ENCODE results near the gene TBC1D22A.

Gene TBC1D22A

DNA sequence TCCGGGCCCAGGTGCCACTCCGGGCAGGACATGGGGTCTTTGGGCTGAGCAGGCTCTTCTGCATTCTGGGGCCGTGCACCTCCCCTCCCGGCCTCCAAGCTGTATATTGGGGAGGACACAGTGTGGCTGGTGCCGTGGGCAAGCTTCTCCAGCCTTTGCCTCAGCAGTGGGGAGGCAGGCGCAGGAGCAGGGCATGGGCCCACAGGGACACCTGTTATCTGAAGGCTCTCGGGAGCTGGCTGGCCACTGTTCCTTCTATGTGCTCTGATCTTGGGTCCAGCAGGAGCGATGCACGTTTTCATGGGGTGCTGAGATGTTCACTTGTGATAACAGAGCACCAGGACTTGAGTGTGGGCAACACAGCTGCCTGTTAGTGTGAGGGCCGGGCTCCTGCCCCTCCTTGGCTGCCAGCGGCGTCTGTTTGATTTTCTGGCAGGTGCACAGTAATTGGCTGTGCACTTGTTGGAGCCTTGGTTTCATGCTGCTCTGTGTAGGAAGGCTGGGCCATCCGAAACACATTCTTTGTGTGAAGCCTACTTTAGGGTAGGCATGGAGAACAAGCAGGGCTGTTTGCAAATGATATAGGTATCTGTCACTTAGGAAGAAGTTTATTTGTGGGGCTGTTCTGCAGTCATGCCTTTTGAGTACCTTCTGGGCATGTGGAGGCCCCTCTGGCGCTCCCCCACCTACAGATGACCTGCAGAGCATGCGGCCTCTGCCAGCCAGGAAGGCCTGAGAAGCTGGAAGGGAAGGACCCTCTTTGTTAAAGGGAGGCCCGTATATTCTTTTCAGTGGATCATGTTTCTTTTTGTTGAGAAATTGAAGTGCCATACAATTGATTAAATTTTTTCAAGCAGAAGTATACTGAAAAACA is 201.5 kb downstream of the TBC1D22A start:
- peak; percentile 51 for DNase-seq

DNA sequence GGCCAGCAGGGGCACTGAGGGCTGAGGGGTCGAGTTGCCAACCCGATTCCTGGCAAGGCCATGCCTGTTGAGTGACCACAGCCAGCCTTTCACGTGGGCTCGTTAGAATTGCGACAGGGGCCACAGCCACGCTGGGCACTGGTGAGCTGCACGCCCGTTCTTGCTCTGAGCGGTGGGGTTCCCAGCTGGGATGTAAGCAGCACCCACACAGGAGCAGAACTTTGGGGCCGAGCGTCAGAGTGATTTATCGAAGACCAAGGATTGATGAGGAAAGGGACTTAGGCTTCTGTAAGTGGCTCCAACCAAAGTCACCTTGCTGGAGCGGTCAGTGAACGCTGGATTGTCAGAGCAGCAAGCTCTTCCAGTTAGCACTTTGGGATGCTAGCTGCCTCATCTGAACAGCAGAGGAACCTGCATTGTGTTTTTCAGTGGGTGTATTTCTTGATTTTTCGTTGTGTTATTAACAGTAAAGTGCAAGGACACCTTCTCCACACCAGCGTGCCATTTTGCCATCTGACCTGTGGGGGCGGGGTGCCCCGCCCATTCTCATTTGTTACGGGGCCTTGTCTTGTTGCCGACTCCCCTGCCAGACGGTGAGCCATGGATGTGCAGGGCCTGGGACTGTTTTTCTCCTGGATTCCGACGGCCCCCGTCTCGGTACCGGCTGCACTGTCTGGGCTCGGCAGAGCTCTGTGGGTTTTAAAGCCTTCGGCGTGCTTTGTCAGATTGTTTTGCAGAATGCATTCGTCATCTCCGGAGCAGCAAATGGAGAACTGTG is 202.5 kb downstream of the TBC1D22A start:
- no peak for DNase-seq

DNA sequence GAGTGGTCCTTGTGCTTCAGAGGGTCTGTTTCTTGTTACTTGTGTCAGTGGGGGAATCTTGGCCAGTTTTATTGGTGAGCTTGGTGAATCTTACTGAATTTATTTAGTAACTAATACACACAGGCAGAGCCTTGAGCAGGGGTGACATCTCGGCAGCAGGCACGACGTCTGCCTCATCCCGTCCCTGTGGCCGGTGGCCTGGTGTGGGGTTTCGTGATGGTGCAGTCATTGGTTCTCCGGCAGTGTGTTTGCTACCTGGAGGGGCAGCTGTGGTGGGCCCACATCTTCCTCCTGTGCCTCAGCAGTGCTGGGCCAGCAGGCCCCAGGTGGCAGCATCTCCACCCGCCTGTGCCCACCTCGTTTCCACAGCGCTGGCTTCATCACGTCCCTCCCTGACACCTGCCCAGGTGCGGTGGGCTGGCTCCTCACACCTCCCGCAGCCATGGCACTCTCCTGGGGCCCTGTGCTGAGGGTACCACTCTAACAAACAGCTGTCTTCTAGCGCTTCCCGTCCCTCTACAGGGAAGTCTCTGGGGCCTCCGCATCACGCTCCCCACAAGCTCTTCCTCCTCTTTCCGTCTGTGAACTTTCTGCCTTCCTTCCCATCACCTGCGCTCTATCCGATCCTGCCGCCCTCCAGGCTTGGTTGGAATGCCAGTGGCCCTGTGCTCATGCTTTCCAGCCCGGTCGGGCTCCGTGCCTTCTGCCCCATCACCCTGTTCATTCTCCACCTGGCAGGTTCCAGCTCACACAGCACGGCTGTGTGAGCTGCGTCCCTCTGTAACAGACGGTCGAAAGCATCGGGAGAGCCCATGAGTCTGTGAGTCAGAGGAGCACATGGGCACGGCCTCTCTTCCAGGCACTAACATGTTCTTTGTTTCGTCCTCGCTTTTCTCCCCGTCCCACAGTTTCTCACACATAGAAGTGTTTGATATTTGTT is 203.4 kb downstream of the TBC1D22A start:
- no peak for DNase-seq

DNA sequence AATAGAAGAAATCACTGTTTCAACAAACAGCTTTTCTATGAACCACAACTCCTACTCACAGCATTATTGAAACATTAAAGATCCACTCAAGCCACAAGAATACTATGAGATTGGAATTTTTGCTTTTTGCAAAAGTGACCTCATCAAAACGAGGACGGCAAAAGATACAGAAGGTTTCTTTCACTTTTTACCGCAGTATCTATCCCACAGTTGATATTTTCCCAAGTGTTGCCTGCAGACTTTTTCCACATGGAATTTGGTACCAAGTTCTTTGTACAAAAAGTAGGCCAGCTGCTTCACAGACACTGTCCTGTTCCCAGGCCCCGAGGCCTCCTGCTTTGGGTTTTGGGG is 204.0 kb downstream of the TBC1D22A start:
- no peak for DNase-seq

DNA sequence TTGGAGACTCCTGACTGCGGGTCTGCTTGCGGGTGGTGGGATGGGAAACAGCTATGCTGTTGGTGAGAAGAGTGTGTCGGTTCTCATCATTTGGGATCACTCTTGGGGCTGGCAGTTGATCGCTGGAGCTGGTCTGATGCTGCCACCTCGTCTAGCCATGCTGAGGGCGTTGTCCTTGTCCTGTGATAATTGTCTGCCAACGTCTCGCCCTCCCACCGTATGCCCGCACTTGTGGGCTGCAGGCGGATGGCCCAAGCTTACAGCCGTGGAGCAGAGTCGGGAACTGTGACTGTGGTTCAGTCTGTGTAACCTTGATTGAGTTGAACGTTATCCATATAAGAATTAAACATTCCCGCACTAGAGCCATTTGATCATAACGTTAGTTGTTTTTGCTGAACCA is 204.4 kb downstream of the TBC1D22A start:
- DNase-seq, result no peak

DNA sequence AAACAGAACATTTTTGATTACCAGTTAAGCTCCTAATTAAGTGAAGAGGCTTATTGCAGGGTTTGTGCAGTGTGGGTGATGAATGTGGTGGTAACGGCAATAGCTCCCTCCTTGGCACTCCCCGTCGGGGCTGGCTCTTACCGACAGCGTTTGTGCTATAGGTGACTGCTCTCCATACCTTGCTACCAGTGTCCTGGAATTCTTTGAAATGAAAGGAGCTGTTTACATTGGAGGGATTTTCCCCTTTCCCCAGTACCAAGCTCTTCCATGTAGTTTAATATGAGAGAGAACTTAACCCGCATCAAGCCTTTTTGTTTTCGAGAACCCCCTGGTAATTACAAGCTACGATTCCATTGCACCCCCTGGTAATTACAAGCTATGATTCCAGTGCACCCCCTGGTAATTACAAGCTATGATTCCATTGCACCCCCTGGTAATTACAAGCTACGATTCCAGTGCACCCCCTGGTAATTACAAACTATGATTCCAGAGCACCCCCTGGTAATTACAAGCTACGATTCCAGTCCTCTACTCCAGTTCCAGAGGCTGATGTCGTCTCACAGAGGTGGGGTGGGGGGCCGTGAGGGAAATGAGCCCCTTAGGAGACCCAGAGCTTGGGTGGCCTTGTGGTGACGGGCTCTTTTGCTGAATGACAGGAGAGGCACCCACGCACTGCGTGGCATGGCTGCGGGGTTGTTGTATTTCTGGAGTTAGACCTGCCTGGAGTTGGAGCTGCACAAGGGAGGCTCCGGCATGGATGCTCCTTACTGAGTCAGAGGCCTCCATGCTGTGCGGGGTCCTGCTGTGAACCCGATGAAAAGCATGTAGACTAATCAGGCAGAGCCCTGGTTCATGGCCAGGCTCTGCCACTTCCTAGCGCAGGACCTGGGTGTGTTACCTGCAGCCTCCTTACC is 205.3 kb downstream of the TBC1D22A start:
- DNase-seq, result no peak

DNA sequence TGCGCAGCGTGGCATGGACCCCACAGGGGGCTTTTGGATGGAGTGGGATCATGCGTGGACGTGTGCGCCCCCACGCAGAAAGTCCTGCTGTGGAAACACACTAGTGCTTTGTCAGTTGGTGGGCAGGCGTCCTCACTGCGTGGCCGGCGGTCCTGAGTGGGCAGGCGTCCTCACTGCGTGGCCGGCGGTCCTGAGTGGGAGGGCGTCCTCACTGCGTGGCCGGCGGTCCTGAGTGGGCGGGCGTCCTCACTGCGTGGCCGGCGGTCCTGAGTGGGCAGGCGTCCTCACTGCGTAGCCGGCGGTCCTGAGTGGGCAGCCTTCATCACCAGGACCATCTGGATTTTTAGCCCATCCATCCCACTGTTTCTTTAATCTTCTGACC is 205.9 kb downstream of the TBC1D22A start:
- DNase-seq, result no peak

DNA sequence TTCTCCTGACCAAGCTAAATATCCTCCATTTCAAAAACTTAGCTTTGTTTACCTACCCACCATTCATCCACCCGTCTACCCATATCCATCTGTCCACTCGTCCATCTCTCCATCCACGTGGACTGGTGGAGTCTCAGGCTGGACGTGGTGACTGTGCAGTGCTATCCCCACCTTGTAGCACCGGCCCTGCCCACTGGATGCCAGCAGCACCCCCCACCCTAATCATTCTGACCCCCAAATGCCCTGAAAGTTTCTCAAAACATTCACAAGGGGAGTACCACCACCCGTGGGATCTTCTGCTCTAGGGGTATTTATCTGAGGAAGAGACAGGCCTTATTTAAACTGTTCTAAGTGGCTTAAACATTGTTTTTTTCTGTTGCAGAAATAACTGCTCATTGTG is 206.4 kb downstream of the TBC1D22A start:
- DNase-seq, result no peak

DNA sequence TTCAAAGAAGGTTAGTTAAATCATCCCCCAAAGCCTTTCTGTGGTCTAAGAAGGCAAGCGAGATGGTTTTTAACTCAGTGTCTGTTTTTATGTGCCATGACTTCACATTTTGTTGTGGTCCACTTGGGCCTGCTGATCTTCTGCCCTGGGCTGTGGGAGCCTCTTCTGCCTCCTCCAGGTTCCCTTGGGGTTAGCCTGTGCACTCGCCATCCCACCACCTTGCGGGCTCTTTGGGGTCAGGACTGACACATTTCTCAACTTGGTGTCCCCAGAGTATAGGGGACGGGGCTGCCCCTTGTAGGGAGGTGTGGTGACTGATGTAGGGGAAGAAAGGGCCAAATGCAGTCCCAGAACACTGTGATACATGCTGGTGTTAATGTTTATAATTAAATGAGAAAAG is 207.0 kb downstream of the TBC1D22A start:
- no peak for DNase-seq

DNA sequence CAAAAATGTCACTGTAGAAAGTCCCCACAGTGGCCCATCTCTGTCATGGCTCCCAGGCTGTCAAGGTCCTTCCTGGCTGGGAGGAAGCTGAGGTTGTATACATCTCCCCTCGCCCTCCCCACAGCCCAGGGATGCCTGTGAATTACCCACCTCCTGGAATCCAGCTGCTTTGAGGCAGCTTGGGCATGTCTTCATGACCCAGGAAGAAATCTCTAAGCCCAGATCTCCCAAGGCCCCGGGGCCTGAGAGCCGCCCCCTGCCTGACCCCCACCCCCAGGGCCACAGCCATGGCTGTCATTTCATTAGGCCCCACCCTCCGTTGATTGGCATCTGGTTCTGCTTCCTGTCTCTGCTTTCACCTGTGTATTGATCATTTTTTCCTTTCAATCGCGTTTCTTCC is 207.5 kb downstream of the TBC1D22A start:
- DNase-seq, result no peak

DNA sequence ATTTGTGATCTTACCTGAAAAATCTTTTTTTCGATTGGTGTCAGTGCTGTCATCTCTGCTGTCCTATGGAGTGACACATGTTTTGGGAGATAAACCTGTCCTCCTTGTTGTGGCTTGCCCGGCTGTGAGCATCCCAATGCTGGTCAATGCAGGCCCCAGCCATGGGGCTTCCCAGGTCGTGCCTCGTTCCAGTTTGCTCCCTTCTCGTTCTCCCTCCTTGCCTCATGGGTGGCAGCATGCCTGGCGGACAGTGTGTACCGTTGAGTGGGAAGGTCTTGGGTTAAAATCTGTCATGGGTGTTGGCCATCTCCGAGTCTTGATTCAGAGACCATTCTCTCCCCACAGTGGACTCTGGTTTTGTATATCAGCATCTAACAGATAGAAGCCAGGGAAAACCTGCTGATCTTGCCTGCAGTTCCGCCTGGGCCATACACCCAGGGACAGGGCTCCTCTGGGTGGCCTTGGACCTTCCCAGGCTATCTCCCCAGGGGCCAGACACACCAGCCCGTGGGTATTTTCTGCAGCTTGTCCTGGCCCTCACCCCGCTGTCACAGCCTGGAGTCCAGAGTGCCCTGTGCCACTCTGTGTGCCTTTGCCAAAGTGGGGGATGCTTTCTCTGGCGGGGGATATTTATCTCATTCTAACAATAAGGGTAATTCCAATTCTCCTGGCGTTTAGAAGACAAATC is 208.1 kb downstream of the TBC1D22A start:
- no peak for DNase-seq

DNA sequence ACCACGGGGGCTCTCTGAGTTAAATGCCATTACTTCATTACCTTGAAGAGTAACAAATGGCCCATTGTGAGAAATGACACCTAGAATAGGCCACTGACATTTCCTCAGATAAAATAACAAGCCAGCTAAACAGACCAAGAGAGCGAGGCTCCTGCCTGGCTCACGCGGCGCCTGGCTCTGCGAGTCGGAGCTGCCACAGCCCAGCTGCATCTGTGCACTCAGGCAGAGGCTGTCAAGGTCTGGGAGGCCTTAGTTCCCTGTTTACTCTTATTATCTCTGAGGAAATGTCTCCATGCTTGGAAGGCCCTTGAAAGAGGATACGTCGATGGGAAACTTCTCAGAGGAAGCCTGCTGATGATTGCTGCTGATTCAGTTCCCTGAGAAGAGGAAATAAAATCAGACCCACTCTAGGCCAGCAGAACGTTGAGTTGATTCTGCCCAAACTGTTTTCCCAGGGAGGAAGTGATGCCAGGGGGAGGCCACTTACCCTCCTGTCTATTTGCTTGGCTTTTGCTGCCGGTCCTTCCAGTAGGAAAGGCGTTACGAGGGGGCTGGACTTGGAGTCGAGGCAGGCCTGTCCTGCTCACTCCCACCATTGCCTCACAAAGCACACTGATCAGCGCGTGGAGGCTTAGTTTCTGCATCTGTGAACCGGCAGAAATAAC is 208.8 kb downstream of the TBC1D22A start:
- no peak for DNase-seq

DNA sequence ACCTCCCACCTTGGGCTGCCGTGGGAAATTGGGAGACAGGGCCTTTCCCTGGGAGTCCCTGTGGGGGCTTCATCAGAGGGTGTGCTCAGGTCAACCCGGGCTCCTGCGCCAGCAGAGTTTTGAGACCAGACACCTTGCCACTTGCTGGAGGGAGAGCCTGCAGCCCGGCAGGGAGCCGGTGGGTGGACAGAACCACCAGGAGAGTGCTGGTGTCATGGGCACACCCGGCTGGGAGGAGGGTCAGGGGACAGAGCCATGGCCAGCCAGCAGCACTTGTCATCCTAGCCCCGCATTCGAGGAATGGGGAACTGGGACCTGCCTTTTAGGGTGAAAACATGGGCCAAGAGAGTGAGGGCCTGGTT is 209.3 kb downstream of the TBC1D22A start:
- DNase-seq, result no peak

DNA sequence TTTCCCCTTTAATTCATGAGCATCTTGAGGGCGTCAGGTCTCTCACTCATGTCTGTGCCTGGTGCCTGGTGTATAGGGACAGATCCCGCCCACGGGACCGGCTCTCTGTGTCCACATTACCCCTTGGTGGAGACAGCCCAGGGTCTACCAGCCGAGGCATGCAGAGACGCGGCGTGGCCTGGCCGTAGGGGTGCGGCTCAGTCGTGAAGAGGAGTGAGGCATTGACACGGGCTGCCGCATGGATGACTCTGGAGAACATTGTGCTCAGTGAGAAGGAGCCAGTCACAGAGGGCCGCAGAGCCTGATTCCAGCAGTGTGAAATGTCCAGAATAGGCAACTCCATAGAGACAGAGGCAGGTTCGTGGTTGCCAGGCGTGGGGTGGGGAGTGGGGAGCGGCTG is 209.8 kb downstream of the TBC1D22A start:
- no peak for DNase-seq

DNA sequence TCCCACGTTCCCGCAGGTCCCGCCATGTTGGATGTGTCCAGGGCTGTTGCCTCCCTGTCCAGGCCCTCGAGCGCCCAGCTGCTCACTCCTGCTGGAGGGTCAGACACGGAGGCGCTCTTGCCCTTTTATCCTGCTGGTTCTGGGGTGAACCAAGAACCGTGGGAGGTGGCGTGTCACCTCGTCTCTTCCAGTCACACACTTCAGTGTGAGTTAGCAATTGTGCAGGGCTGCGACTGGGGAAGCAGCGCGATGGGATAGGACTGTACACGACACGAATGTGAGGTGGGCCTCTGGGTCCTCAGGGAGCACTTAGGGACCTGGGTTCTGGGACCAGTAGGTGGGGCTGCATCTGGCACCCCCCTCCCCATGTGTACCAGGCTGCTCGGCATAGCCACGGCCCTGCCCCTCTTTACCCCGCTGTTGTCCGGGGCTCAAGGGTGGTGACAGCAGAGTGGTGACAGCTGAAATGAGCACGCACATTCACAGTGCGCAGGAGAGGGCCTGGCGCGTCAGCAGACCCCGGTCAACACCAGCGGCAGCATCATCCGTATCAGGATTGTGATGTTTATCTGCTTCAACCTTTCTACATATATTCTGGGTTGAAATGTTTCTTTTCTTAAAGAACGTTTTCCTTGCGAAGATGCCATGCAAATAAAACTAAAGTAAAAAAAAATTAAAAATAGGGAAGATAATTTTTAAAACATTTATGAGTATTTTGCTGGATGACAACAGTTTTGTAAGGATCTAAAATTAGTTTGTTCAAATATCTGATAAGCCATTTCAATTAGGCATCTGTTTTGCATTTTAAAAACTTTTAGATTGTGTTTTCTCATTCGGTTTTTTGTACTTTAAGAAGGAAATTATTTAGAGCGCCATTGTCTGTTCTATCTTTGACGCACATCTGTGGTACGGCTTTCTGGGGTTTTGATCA is 210.7 kb downstream of the TBC1D22A start:
- DNase-seq, result no peak

DNA sequence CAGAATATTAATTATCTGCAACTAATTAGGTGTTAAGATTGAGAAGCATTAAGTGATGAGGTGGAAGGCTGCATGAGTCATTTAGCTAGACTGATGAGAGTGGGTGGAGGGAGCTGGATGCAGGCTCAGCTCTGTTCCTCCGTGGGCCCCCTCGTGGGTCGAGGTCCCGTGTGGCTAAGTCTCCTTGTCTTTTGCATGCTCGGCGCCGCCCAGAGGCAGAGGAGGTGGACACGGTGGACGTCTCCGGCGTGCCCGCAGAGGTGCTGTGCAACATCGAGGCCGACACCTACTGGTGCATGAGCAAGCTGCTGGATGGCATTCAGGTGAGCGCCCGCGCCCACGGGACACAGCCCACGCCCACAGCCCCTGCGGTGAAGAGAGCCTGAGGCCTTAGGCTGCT is 211.6 kb downstream of the TBC1D22A start:
- DNase-seq, result no peak

DNA sequence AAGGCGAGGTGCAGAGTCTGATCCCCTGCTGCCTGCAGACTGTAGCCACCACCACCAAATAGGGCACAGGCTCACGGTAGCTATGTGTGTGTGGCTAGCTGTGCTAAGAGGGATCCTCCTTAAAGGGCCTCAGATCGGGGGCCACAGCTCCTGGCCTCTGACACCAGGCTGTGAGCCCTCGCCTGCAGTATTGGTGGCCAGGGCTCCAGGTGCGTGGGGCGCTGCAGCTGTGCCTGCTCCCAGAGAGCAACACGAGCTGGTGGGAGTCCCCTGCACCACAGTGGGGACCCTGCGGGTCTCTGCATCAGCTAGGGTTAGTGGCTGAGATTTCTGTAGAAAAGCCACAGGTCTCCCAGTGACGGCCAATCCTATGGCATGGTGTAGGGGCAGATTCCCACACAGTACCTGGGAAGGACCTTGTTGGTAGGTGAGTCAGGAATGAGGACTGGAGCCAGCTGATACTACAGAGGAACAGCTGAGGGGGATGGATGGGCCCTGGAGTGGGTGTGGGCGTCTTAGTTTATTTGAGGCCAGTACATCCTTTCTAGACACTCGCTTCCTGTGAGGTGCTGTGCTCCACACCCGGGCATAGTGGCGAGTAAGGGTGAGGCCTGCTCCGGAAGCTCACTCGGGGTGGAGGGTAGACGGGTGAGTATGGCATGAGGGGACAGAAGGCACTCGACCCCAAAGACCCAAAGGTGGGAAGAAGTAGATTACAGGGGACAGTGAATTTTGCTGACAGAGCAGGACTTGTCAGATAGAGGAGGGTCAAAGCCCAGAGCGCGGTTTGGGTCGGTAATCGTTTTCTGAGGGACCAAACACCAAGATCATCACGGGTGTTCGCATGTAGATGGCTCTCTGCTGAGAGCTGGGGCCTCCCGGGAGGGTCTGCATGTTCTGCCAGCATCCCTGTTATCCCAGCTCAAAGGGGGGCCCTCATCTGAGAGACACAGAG is 212.5 kb downstream of the TBC1D22A start:
- no peak for DNase-seq

DNA sequence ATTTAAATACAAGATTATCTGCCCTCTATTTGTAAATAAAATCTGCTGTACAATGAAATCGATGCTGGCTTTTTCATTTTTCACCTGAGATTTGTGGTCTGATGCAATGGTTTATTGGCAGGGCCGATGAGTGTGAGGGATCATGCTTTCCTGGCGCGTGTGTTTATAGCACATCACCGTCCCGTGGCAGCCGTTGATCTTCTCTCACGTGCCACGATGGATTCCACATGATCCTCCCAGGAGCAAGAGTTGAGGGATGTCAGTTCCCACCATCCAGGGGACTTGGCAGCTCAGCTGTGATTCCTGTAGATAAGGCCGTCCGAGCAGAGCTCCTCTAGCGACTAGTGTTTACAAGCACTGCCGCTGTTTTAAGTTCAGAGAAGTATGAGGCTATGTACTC is 213.7 kb downstream of the TBC1D22A start:
- no peak for DNase-seq

DNA sequence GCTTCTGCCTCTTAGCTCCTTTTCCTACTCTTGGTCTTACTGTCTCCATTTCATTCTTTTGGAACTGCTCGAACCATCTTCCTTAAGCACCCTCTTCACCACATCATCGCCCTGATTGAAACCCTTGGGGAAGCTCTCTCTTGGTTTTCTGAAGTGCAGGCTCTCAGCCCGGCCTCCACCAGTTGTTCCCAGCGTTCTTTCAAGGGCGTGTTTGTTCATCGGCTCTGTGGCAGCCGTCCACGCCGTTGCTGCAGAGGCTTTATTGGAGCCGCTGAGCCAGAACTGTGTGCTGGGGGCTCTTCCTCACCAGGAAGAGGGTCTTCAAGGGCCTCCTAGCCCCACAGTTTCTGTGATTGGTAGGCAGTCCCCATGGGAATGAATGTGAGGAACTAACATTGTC is 214.1 kb downstream of the TBC1D22A start:
- DNase-seq, result no peak
